Activated CD8-positive, alpha-beta memory T cell treated with anti-CD3 and anti-CD28 coated beads, Interleukin-2, amount 50 U/mL, for 4 hours (primary cell): Measurements from ENCODE around the gene MNAT1.
"Not testable (repeated sequence)": the region's sequence is repeated elsewhere in the genome, so short reads cannot be mapped to it uniquely, and the experiment has no call there.

Experiments used
- DNase-seq: peaks from one replicate; pipeline ENCODE4 v3.0.0-alpha.2; 2020

Gene MNAT1

DNA sequence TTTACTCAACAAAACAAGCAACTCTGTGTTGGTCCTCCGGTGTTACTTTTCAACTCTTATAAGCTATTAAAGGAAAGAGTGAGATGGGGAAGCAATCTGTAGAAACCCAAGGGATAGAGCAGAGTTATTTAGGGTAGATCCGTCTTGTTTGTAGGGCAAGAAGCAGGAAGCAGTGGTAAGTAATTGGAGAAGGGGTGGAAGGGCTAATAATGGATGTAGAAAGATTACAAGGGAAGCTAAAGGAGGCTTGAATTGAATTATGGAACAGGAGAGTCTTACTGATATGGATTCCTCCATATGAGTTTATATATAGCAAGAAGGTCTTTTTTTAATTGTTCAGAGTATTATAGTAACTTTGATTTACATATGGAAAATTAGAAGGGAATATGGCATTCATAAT, 72.7 kb downstream of the MNAT1 start:
- DNase-seq, result no peak

DNA sequence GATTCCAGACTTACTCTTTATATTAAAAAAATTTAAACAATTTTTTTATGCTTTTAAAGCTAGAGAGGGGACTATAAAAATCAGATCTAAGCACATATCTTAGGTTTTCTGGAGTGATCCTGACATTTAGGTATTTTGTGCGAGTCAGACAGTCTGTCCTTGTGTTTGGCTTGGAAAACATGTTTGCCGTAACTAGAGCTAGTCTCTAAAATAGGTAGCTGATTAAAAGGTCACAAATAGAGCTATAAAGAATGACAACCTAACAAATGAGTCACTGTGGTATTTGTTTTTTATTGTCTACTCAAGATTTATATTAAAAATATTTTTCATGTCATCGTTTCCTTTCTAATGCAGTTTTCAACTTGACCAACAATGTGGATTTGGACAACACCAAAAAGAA, 73.4 kb downstream of the MNAT1 start:
- DNase-seq, result no peak

GRCh38 chr14:60812987-60813386, 78.4 kb downstream of the MNAT1 start:
- DNase-seq, result no peak

DNA sequence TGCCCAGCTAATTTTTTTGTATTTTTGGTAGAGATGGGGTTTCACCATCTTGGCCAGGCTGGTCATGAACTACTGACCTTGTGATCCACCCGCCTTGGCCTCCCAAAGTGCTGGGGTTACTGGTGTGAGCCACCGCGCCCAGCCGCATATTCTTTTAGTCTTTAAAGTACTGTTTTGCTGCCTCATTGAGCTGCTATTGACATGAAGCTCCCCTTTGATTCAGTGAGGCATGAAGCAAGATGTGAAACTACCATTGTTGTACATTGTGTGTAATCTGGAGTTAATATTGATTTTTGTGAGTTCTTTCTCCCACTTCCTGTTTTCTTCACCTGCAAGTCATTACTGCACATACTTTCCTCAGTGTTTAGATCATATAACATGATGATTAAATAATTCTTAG, 80.8 kb downstream of the MNAT1 start:
- no peak for DNase-seq

DNA sequence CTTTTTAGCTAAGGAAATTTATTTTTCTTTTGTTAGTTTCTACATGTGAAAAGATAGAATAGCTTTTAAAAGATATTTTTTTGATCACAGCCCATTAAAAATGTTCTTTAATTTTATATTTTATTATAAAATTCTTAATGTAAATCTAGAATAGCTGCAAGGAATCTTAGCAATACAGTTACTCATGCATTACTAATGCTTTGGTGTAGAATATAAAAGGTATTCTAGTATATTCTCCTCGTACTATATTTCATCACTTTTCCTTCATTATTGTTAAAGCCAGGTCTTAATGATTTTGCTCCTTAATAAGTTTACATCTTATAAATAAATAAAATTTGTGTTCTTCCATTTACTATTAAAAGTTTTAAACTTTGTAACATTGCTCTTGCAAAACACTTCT, 82.6 kb downstream of the MNAT1 start:
- no peak for DNase-seq

GRCh38 chr14:60819575-60819974, 85.0 kb downstream of the MNAT1 start:
- DNase-seq, result no peak

- DNase-seq, result no peak
Observed at GRCh38 chr14:60838601-60839000, 104.0 kb downstream of the MNAT1 start.

GRCh38 chr14:60839057-60839456, 104.5 kb downstream of the MNAT1 start:
- DNase-seq, result no peak

DNA sequence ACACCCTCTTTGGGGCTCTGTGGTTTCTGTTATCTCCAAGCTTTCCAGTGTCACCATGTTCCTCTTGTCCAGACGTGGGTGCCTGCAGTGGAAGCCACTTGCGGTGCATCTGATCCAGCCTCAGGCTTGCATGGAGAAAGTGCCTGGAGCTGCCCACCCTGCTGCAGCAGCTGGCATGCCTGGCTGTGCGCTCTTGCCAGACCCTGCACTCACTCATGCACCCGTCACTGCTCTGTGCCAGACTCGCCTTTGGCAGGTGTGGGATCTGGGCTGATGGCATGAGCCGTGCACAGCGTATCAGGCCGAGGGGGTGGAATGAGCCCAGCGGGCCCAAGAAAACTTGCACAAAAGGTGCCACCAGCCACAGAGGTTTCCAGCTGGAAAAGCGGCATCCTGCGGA, 105.1 kb downstream of the MNAT1 start:
- no peak for DNase-seq

DNA sequence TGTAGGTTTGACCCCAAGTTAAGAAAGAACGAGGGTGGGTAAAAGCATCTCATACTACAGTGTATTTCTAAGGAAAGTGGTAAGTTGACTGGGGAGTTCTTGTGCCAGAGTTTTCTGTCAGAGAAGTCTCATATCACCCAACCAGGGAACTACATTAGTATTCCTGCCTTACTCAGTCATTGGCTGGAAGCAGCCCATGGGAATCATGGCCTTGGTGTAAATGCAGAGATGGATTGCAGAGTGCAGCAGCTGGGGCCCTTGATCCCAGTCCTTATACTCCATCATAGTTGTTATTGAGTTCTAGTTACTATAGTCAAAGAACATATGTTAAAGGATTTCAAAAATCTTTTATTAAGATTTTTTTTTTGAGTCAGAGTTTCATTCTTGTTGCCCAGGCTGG, 105.8 kb downstream of the MNAT1 start:
- DNase-seq, result no peak

DNA sequence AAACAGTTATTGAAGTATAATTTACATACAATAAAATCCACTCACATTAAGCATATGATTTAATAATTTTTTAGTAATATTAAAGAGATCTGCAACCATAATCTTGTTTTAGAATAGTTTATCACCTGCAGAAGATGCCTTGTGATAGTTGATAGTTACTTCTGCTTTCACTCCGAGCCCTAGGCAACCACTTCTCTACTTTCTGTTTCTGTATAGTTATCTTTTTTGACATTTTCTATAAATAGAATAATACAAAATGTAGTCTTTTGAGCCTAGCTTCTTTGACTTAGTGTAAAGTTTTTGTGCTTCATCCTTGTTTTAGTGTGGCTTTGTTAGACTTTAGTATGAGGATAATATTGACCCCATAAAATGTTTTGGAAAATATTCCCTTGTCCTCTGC, 111.0 kb downstream of the MNAT1 start:
- no peak for DNase-seq

DNA sequence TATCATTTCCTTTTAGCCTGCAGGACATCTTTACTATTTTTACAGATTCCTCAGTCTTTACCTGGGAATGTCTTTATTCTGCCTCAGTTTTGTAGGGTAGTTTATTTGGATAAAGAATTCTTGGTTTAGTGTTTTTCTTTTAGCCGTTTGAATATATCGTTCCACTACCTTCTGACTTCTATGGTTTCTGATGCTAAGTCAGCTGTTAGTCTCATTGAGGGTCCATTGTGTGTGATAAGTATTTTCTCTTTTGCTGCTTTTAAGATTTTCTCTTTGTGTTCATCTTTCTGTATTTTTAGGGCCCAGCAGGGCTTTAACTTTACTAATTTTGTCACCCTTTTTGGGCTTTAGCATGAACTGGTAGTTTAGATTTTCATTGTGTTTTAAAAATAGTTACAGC, 113.5 kb downstream of the MNAT1 start:
- no peak for DNase-seq

GRCh38 chr14:60851692-60852091, 117.1 kb downstream of the MNAT1 start:
- DNase-seq, result not testable (repeated sequence)

- no peak for DNase-seq
Observed at GRCh38 chr14:60856111-60856510, 121.5 kb downstream of the MNAT1 start.

DNA sequence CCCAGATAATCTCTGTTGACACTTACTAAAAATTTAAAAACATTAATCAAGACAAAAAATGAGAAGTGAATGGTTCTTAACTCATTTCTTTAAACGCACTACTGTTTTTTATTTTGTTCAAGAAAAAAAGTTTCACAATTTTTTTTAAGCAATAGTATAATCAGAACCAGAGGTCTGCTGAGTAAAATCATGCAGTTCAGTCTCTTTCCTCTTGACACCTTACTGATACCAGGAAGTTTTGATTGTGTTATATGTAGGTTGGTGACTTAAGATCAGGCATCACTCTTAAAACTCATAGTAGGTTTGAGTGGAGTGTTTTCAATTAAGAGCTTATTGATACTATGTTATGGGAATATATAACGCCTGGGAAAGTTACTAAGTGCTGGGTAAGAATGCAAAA, 125.0 kb downstream of the MNAT1 start:
- no peak for DNase-seq

DNA sequence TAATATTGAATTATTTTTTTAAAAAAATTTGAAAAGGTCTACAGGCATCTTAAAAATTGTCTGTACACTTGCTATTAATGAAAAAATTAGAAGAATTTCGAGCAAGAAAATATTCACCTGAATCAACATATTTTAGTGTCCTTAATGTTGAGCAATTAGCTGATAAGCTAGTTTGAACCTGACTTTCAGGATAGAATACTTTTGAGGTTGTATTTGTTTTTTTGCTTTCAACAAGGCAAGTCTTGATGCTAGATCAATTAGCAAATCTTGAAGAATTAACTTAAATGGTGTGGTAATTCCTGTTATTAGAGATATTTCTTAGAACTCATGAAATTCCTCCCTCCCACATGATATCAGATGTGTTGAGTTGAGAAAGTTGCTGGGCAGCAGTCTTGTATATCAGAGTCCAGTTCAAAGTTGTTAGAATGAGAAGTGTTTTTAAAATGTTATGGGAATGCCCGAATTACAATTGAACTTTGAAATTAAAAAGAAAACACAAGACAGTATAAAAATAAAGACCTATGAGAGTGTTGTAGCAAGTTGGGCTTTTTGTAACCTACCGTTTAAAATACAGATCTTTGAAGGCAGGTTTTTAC, 127.1 kb downstream of the MNAT1 start:
- no peak for DNase-seq

- DNase-seq, result no peak
Observed at GRCh38 chr14:60862283-60862682, 127.7 kb downstream of the MNAT1 start.

DNA sequence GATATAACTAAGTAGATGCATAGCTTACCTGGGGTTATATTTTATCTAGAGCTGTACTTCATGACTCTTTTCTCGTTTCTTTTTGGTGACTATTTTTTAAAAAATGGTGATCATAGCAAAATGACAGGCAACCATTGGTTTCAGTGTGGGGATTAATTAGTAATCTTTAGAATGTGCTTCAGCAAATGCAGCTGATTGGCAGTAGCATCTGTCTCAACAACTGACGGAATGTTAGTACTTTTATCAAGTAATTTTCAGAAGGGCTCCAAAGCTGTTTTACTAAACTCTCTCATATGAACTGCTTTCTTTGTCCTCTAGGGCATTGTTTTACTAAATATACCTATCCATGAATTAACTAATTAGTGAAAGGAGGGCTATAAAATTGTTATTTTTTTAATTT, 128.7 kb downstream of the MNAT1 start:
- DNase-seq, result no peak

DNA sequence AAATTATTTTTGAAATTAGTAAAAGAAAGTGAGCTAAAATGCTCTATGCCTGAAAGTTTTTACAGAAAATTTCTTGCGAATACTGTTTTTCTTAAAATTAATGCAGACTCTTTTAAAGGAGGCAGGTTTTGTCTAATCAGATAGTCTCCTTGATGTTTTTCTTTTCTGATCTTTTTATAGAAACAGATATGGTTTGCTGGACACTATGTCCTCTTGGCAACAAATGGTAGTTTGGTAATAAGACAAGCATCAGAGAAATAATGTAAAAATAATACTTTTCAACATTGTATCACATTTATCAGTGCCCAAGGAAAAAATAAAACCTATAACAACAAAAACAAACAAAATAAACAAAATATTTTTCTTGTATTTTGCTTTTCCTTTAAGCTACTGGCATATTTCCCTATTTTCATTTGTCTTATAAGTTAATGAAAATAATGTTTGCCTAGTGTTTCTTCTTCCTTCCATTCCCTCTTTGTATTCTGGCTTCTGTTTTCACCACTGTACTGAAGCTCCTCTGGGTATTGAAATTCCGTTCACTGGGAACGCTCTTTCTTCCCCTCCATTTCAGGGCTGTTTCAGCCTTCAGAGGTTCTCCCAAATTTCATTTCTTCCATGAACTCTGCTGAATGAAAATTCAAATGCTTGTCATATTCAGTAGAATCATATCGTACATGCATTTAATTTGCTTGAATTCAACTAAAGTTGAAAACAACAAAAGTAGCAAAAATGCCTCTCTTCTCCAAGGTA, 131.0 kb downstream of the MNAT1 start:
- no peak for DNase-seq

DNA sequence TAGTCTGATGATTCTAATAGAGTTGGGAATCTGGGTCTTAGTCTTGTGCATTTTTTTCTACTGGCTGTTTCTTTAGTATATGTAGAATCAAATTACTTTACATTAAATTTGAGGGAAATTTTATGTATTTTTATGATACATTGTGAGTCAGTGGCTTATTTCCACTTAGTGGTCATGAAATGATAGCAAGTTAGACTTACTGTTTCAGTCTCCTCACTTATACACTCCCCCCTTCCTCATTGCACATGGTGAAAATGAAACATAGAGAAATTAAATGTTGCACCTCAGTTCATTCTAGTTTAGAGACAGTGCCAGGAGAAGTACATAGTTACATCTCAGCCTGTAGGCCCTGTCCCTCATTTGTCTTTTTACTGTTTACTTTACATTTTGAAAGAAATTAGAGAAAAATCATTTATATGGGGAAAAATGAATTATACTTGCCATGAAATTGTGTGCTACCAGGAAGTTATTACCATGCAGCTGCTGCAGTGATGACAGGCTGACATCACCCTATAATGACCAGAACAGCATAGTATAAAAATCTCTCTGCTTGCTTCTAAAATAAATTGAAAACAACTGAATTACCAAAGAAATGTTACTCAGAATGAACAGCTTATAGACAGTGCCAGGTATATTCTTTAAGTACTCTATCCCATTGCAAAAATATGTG, 133.1 kb downstream of the MNAT1 start:
- no peak for DNase-seq

GRCh38 chr14:60878121-60878520, 143.6 kb downstream of the MNAT1 start:
- DNase-seq, result no peak

DNA sequence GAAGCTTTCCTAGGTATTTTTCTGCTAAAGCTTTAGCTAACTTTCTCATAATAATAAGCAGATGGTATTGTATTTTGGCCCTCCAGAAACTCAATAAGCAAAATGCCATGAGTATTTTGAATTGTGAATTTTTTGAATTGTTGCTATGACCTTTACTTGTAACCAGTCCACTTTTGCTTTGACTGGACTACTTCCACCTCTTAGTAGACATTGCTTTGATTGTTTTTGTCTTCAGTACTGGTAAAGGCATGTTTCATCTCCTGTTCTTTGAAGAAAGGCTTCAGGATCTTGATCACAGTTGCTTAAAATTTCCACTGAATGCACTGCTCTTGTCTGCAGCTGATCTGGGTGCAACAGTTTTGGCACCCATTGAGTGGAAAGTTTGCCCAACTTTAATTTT, 144.0 kb downstream of the MNAT1 start:
- no peak for DNase-seq

DNA sequence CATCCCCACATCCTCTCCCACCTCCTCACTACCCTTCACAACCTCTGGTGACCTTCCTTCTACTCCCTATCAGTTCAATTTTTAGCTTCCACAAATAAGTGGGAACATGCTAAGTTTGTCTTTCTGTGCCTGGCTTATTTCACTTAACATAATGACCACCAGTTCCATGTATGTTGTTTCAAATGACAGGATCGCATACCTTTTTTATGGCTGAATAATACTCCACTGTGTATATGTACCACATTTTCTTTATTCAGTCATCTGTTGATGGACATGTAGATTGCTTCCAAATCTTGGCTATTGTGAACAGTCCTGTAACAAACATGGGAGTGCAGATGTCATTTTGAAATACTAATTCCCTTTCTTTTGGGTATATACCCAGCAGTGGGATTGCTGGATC, 147.7 kb downstream of the MNAT1 start:
- DNase-seq, result no peak

- no peak for DNase-seq
Observed at GRCh38 chr14:60884134-60884533, 149.6 kb downstream of the MNAT1 start.
